AG04450 (cell line): ENCODE results near the gene GZMA. TPM values are rescaled to one million over a fixed set of nuclear protein-coding genes. Genes with fewer than 3 reads are reported as not detected.

Experiments used
- CTCF ChIA-PET: fragments of 300-600, 350-600 bp; formaldehyde crosslinking; extraction: SDS; loops from one replicate; lab custom pipeline; 2022; ENCODE audit warnings: antibody characterized with exemption, inconsistent platforms; lab: Charles Lee
- POLR2A ChIA-PET: fragments of 350-600 bp; formaldehyde crosslinking; extraction: SDS; loops from one replicate; lab custom pipeline; 2021; ENCODE audit warnings: antibody characterized with exemption, inconsistent platforms; lab: Yijun Ruan, JAX
- DNase-seq: peaks from one replicate; pipeline ENCODE4 v3.0.0-alpha.2; 2011; ENCODE audit warnings: low read depth, low spot score
- H3K27ac ChIP-seq: one replicate; pipeline ENCODE4 v1.5.1; 2012; ENCODE audit warnings: low read depth, low read length, control low read depth
- H3K27me3 ChIP-seq: one replicate; pipeline ENCODE4 v1.6.0; 2012; ENCODE audit warnings: low read length; ENCODE audit not compliant: control insufficient read depth, insufficient read depth
- H3K4me3 ChIP-seq: 2 replicates; pipeline ENCODE4 v1.5.1; 2011; ENCODE audit warnings: mild to moderate bottlenecking, low read depth, low read length, control low read depth
- H3K9me3 ChIP-seq: 2 replicates; pipeline ENCODE4 v1.5.1; 2012; ENCODE audit warnings: low read length; ENCODE audit not compliant: control insufficient read depth, insufficient read depth
- CTCF ChIP-seq: IDR thresholded peaks from 2 replicates; pipeline ENCODE4 v1.5.1; 2011; ENCODE audit warnings: low read depth, low read length, control low read depth, inconsistent platforms
- polyA minus RNA-seq: library from RNA; depleted of rRNA, polyadenylated mRNA; stranded (reverse); fragments of >200 nt; gene quantifications from 2 replicates; pipeline ENCODE4 v1.2.3, GENCODE V29; 2011; rRNA and poly(A)+ RNA removed
- polyA plus RNA-seq: library from polyadenylated mRNA; depleted of rRNA; stranded (reverse); fragments of >200 nt; gene quantifications from 2 replicates; pipeline ENCODE4 v1.2.3, GENCODE V29; 2011; rRNA removed

Gene GZMA
- not detected in 2 replicates for polyA plus RNA-seq
- polyA minus RNA-seq: not detected in 2 replicates

DNA sequence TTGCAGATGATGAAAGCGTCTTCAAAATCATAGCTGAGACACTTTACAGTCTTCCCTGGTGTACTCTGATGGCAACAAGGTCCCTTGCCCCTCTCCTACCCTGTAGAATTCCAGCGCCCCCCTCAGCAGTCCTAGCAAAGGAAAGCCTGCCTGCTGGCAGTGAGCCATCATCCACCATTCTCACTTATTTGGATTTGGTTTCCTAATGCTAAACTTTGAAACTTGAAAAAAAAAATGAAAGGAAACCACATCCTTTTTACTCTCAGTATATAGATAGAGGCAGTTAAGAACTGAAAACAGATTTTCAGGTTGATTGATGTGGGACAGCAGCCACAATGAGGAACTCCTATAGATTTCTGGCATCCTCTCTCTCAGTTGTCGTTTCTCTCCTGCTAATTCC, at the start of gene GZMA:
Gene GZMA, plus strand, starts transcription at position 299 of the 400 bp plus-strand sequence. Its CDS starts 37 bp downstream, at position 336.
- no peak for DNase-seq
- Histone ChIP-seq H3K9me3 (no peaks in the 10 kb centered on the region), H3K4me3 (no peak within 1 kb of the TSS), H3K27ac (no peak within 1 kb of the TSS), H3K27me3 (peaks cover 5% of the 10 kb centered on the region)
- CTCF ChIA-PET: no interaction called here
- no peak for TF ChIP-seq CTCF
- POLR2A ChIA-PET: no interaction called here

GRCh38 chr5:55055183-55055582, 47.3 kb upstream of the GZMA start:
- no peak overlapping the region for H3K4me3 ChIP-seq
- H3K27me3 ChIP-seq: no peaks in the 10 kb centered on the region
- DNase-seq: no peak
- CTCF ChIA-PET: no interaction called here
- TF ChIP-seq CTCF: no peak
- no peak overlapping the region for H3K27ac ChIP-seq
- peaks cover 6% of the 10 kb centered on the region; the same call in 1 of the 2 replicates for H3K9me3 ChIP-seq
- POLR2A ChIA-PET: no interaction called here

GRCh38 chr5:55062039-55062779, 40.2 kb upstream of the GZMA start:
- CTCF ChIA-PET: interaction anchor here (1.3 kb wide), 1 partner anchor 156 kb away, joined by 3 read pairs; no protein-coding TSS in a partner anchor

GRCh38 chr5:55063220-55063863, 39.1 kb upstream of the GZMA start:
- no peak for DNase-seq
- Histone ChIP-seq H3K4me3 (no peak overlapping the region), H3K27ac (no peak overlapping the region), H3K9me3 (no peaks in the 10 kb centered on the region), H3K27me3 (peaks cover 2% of the 10 kb centered on the region)
- no peak for TF ChIP-seq CTCF
- POLR2A ChIA-PET: no interaction called here
- CTCF ChIA-PET: no interaction called here

More at GRCh38 chr5:55062039-55062779, 40.2 kb upstream of the GZMA start:
- Histone ChIP-seq H3K4me3 (no peak overlapping the region), H3K27ac (no peak overlapping the region), H3K9me3 (no peaks in the 10 kb centered on the region), H3K27me3 (peaks cover 2% of the 10 kb centered on the region)
- no peak for DNase-seq
- no peak for TF ChIP-seq CTCF
- POLR2A ChIA-PET: no interaction called here

- Histone ChIP-seq H3K27me3 (peaks cover 2% of the 10 kb centered on the region), H3K27ac (no peak overlapping the region), H3K4me3 (no peak overlapping the region), H3K9me3 (no peaks in the 10 kb centered on the region)
- TF ChIP-seq CTCF: no peak
- ChIA-PET POLR2A (no interaction called here), CTCF (no interaction called here)
- DNase-seq: no peak
Observed at GRCh38 chr5:55063899-55064298, 38.5 kb upstream of the GZMA start.
